ENCODE results near the gene DNAJA4. TPM values are rescaled to one million over a fixed set of nuclear protein-coding genes. Genes with fewer than 3 reads are reported as not detected.

The DNAJA4 gene
- 2.2 and 3.9 TPM in 2 replicates for total RNA-seq

GRCh38 chr15:78264304-78265136 is at the start of gene DNAJA4:
Gene DNAJA4 (plus strand): TSS chr15:78264562. CDS start chr15:78264764, 202 bp downstream.

GRCh38 chr15:78234515-78235040 is 29.8 kb upstream of the DNAJA4 start, which contains the start of gene ACSBG1:
Gene ACSBG1 (minus strand): TSS chr15:78234565. CDS start chr15:78234501, 64 bp downstream.

GRCh38 chr15:78299101-78299930 is 35.0 kb downstream of the DNAJA4 start, which contains the start of gene SKIC8:
Gene SKIC8 (minus strand): TSS chr15:78299609. CDS start chr15:78295686, 3,923 bp downstream.

Small RNA genes within 50 kb of the gene (small RNA-seq; reads per million reads assigned to genes)
- not detected for gene AC090607.5

Other genes with a start within 250 kb of the DNAJA4 start
- gene TBC1D2B, start 186.9 kb upstream of the DNAJA4 start, total RNA-seq, result 90.3 and 111 TPM in 2 replicates
- not detected in 2 replicates for gene SH2D7, start 172.0 kb upstream of the DNAJA4 start, total RNA-seq
- gene CIB2, start 133.1 kb upstream of the DNAJA4 start, total RNA-seq, result 4.7 and 5.6 TPM in 2 replicates
- 34.2 and 39.2 TPM in 2 replicates for gene IDH3A, start 115.2 kb upstream of the DNAJA4 start, total RNA-seq
- gene ACSBG1, start 30.0 kb upstream of the DNAJA4 start, total RNA-seq, result not detected in 2 replicates
- gene SKIC8, start 35.0 kb downstream of the DNAJA4 start, total RNA-seq, result 36.7 and 39.8 TPM in 2 replicates
- gene CRABP1, start 75.8 kb downstream of the DNAJA4 start, total RNA-seq, result 0.32 and 0.49 TPM in 2 replicates
- 25.6 and 32.9 TPM in 2 replicates for gene IREB2, start 173.7 kb downstream of the DNAJA4 start, total RNA-seq
- 1.9 and 3.1 TPM in 2 replicates for gene HYKK, start 243.0 kb downstream of the DNAJA4 start, total RNA-seq